GOT3 (cell line): ENCODE measurements around the gene SULT1A2.
"Not testable (repeated sequence)": the region's sequence is repeated elsewhere in the genome, so short reads cannot be mapped to it uniquely, and the experiment has no call there.

Experiments used
- DNase-seq: peaks from one replicate; lab custom pipeline; 2025; ENCODE audit warnings: mixed read lengths; lab: John Stamatoyannopoulos, UW

SULT1A2 gene

GRCh38 chr16:28591355-28591754, 5.5 kb downstream of the SULT1A2 start:
- DNase-seq, result no peak

- DNase-seq, result no peak
Observed at GRCh38 chr16:28590384-28591340, 6.2 kb downstream of the SULT1A2 start.

GRCh38 chr16:28589930-28590329, 6.9 kb downstream of the SULT1A2 start:
- no peak for DNase-seq

GRCh38 chr16:28589069-28589468, 7.8 kb downstream of the SULT1A2 start:
- DNase-seq, result no peak

GRCh38 chr16:28587386-28587785, 9.5 kb downstream of the SULT1A2 start:
- no peak for DNase-seq

- DNase-seq, result no peak
Observed at GRCh38 chr16:28586466-28586865, 10.4 kb downstream of the SULT1A2 start.

- DNase-seq, result no peak
Observed at GRCh38 chr16:28585674-28586073, 11.2 kb downstream of the SULT1A2 start.

GRCh38 chr16:28580726-28581315, 16.0 kb downstream of the SULT1A2 start:
- no peak for DNase-seq

- no peak for DNase-seq
Observed at GRCh38 chr16:28575446-28576109, 21.3 kb downstream of the SULT1A2 start.

- no peak for DNase-seq
Observed at GRCh38 chr16:28574925-28575324, 21.9 kb downstream of the SULT1A2 start.

GRCh38 chr16:28573738-28574718, 22.8 kb downstream of the SULT1A2 start:
- DNase-seq, result no peak

- no peak for DNase-seq
Observed at GRCh38 chr16:28572696-28573510, 23.9 kb downstream of the SULT1A2 start.

- DNase-seq, result no peak
Observed at GRCh38 chr16:28569968-28570752, 26.7 kb downstream of the SULT1A2 start.

GRCh38 chr16:28569021-28569420, 27.8 kb downstream of the SULT1A2 start:
- no peak for DNase-seq

GRCh38 chr16:28567292-28567691, 29.6 kb downstream of the SULT1A2 start:
- DNase-seq, result no peak

GRCh38 chr16:28566233-28566925, 30.5 kb downstream of the SULT1A2 start:
- DNase-seq, result not testable (repeated sequence)

- no peak for DNase-seq
Observed at GRCh38 chr16:28563218-28563617, 33.6 kb downstream of the SULT1A2 start.

- no peak for DNase-seq
Observed at GRCh38 chr16:28562199-28562598, 34.7 kb downstream of the SULT1A2 start.

- no peak for DNase-seq
Observed at GRCh38 chr16:28561557-28562187, 35.2 kb downstream of the SULT1A2 start.
